Stimulated activated CD8-positive, alpha-beta memory T cell treated with anti-CD3 and anti-CD28 coated beads, Interleukin-4, amount 100 ng/mL, for 1 hour (primary cell): ENCODE measurements around the gene BIRC7.
A peak's percentile ranks its signal among the peaks of the same experiment; 100 is the strongest.
"Not testable (repeated sequence)": the region's sequence is repeated elsewhere in the genome, so short reads cannot be mapped to it uniquely, and the experiment has no call there.

ENCODE experiments used
- DNase-seq, 2 donors: peaks; one replicate each; pipeline ENCODE4 v3.0.0-alpha.2; 2020; ENCODE audit warnings: low read depth in 2 of 2, low spot score in 1 of 2

Gene BIRC7

DNA sequence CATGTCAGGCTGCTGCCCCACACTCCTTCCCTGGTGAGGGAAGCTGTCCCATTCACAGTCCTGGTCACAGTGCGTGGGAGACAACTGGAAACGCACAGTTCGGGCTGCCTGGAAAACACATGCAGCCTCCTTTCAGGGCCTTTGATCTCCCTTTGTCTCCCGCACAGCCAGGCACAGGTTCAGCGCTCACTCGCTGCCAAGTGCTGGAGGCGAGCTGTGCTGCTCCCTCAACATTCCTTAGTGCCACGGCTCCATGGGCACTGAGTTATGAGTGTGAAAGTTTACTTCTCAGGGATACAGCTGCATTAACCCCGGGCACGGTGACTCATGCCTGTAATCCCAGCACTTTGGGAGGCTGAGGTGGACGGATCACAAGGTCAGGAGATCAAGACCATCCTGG, 28.8 kb upstream of the BIRC7 start:
- no peak for DNase-seq

GRCh38 chr20:63208346-63208909, 27.3 kb upstream of the BIRC7 start:
- DNase-seq = no peak

GRCh38 chr20:63210011-63210605, 25.6 kb upstream of the BIRC7 start:
- no peak for DNase-seq

GRCh38 chr20:63212393-63212730, 23.3 kb upstream of the BIRC7 start:
- DNase-seq = no peak

- DNase-seq = no peak
These were observed 22.9 kb upstream of the BIRC7 start for GRCh38 chr20:63212792-63213191.

DNA sequence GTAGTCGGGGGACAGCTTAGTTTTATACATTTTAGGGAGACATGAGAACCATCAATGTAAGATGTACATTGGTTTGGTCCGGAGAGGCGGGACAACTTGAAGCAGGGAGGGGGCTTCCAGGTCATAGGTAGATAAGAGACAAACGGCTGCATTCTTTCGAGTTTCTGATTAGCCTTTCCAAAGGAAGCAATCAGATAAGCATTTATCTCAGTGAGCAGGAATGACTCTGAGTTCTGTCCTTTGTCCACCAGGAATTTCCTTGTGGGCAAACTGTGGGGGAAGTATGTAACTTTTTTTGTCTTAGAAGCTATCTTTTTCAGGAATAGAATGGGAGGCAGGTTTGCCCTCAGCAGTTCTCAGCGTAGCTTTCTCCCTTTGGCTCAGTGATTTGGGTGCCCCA, 21.2 kb upstream of the BIRC7 start:
- no peak for DNase-seq

- DNase-seq = no peak
These were observed 20.3 kb upstream of the BIRC7 start for GRCh38 chr20:63215101-63216040.

DNA sequence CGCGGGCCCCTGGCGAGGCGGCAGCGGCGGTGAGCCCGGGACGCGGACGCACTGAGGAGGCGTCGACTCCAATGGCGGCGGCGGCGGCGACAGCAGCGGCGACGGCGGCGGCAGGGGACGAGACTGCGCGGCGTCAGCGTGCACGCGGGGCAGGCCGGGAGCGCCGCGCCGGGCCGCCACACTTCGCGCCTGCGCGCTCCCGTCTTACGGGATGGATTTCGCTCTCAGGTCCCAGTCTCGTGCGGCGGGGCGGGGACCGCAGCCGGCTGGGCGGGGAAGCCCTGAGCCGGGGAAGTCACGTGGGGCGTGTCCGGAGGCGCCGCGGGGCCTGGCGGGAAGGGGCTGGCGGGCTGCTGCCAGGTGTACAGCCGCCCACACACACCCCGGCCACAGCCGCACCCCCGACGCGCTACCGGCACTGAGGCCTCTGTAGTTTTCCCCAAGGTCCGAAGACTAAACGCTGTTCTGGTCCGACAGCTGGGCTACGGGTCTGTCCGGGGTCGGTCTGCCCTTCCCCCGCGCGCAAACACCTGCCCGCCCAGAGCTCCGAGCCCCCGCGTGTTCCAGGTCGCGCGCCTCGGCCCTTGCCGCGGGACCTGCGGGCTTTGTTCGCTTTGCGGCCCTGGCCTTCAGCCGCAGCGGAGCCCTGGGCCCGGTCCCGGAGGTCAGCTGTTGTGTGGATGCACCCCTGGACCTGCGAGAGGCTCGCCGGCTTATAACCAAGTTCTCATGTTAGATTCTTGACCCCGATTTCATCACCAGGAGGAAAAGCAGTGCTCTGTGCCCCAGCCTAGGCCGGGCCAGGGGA, 19.5 kb upstream of the BIRC7 start, which contains the start of gene YTHDF1:
Gene YTHDF1 (minus strand): TSS at position 91 of the 808 bp plus-strand sequence. CDS start 239 bp downstream, outside the sequence.
- peak; percentile 77 to 91 for DNase-seq

- no peak for DNase-seq
These were observed 18.7 kb upstream of the BIRC7 start for GRCh38 chr20:63216849-63217471.

DNA sequence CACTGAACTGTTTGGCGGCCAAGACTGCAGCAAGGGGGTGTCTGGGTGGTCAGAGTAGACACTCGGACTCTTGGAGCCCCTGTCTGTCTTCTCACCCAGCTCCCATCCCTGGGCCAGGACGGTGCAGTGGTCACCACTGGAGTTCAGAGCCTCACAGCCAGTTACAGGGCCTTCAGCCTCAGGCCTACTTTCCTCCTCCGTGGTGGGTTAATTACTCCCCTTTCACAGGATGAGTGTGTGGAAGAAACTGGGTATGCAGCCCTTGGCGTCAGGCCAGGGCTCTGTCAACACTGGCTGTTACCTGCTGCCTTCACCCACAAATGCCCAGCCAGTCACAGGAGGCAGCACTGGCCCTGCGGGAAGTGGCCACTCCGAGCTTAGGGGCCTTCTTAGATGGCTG, 18.0 kb upstream of the BIRC7 start:
- DNase-seq = no peak

DNA sequence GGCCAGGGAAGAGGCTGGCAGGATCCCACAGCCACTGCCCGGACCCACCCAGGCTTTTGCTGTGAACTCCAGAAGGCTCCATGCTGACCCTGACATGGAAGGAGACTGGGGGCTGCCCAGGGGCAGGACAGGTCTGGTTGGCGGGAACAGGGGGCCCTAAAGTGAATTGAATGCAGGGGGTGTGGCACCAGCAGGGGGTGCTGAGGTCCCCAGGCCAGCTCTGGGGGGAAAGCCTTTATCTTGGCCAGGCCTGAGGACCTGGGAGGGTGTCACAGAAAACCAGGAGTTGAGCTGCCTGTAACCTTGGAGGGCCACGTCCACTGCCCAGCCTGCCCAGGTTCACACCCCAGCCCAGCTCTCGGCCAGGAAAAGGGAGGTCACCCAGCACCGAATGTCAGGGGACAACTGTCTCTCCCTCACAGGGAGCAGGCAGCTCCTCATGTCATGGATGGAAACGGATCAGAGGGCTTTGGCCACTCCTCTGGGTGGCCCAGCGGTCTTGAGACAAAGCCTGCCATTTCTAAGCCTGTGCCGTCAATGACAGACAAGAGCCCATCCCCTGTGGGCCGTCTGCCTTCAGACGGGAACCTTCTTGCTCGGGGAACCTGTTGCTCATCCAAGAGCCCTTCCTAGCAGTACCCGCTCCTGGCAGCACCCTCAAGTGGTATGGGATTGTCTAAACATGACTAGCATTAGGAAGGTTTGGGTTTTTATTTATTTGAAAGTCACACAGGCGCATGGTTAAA, 16.8 kb upstream of the BIRC7 start:
- no peak for DNase-seq

DNA sequence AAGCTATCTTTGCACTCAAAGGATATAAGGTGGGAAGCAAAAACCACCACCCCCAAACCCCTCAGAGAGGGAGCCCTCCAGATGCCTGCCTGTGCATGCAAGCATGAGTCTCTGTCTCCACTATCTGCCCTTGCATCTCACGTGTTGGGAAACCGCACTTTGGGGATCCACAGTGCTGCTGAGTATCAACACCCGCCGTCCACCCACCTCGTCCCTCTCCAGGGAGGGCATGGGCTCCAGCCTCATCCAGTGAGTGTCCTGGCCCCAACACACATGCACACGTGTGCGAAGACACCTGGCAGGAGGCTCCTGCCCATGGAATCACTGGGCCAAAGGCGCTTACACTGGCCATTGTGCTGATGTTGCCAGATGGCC, 16.3 kb upstream of the BIRC7 start:
- no peak for DNase-seq

GRCh38 chr20:63219866-63220521, 15.7 kb upstream of the BIRC7 start:
- DNase-seq = no peak

GRCh38 chr20:63220696-63221399, 14.9 kb upstream of the BIRC7 start:
- no peak for DNase-seq

GRCh38 chr20:63221400-63222053, 14.2 kb upstream of the BIRC7 start:
- not testable (repeated sequence) for DNase-seq

GRCh38 chr20:63222541-63222940, 13.2 kb upstream of the BIRC7 start:
- no peak for DNase-seq

GRCh38 chr20:63223121-63223825, 12.4 kb upstream of the BIRC7 start:
- peak; percentile 15 to 17 for DNase-seq

GRCh38 chr20:63223826-63224207, 11.9 kb upstream of the BIRC7 start:
- no peak for DNase-seq
